Calu3 (cell line): ENCODE data around the gene CCPG1. TPM values are rescaled to one million over a fixed set of nuclear protein-coding genes. Genes with fewer than 3 reads are reported as not detected.
A peak's percentile ranks its signal among the peaks of the same experiment; 100 is the strongest.

Experiments used
- BruUV-seq: library from RNA; stranded (reverse); fragments of 400-500 nt; replicated peaks from 2 replicates; lab custom pipeline; 2021; lab: Mats Ljungman, UMichigan
- CTCF ChIA-PET: fragments of 300-600 bp; sonication (Branson Sonifier 250); formaldehyde crosslinking; loops from one replicate; lab custom pipeline; 2022; ENCODE audit warnings: antibody characterized with exemption; lab: Charles Lee
- DNase-seq: peaks from one replicate; pipeline ENCODE4 v3.0.0; 2022
- H3K27ac Mint-ChIP-seq: one replicate; pipeline ENCODE4 v1.8.0; 2022; ENCODE audit warnings: mixed read lengths; ENCODE audit not compliant: unreplicated experiment
- H3K27me3 Mint-ChIP-seq: one replicate; pipeline ENCODE4 v1.8.0; 2022; ENCODE audit warnings: mixed read lengths; ENCODE audit not compliant: unreplicated experiment
- H3K36me3 Mint-ChIP-seq: one replicate; pipeline ENCODE4 v1.8.0; 2022; ENCODE audit warnings: mild to moderate bottlenecking, moderate library complexity, mixed read lengths; ENCODE audit not compliant: insufficient read depth, unreplicated experiment
- H3K4me1 Mint-ChIP-seq: one replicate; pipeline ENCODE4 v1.8.0; 2022; ENCODE audit warnings: mild to moderate bottlenecking, low read depth, mixed read lengths; ENCODE audit not compliant: unreplicated experiment
- H3K4me3 Mint-ChIP-seq: one replicate; pipeline ENCODE4 v1.8.0; 2022; ENCODE audit warnings: mild to moderate bottlenecking, low read depth, moderate library complexity, mixed read lengths; ENCODE audit not compliant: unreplicated experiment
- H3K9me3 Mint-ChIP-seq: one replicate; pipeline ENCODE4 v1.8.0; 2022; ENCODE audit warnings: low read depth, mixed read lengths; ENCODE audit not compliant: unreplicated experiment
- intact Hi-C: fragments of 100-400 bp; cut with micrococcal nuclease; formaldehyde crosslinking; loops from one replicate; pipeline ENCODE4 v1.10.0; 2022; ENCODE audit not compliant: unreplicated experiment
- total RNA-seq: library from RNA; stranded (reverse); gene quantifications from 2 replicates; pipeline ENCODE4 v1.2.3, GENCODE V29; 2022
- TF ChIP-seq, protein P1 (sequence below): fragments of 200-600 bp; IDR thresholded peaks from one replicate; pipeline ENCODE4 v1.8.0; 2022; ENCODE audit warnings: antibody characterized with exemption; ENCODE audit not compliant: unreplicated experiment

Gene CCPG1
- total RNA-seq, 1 experiment from 2014 or later: 54.5 TPM

DNA sequence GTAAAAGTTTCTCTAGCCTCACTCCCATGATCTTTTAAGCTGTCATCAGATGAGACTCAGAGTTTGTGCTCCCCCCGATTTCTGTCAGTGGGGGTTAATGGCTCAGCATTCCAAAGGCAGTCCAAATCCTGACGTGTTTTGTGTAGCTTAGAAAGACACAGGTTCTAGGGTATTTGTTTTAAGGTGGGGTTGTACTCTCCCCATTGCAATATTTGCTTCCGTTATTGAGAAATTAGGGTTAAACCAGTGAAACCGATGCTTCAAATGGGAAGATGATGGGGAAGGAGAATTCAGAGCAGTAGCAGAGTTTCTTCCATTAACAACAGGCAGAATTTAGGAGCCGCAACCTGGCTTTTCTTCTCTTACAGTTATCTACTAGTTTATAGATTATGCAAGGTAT is 85.7 kb downstream of the CCPG1 start:
- Mint-ChIP-seq H3K27ac (no peak overlapping the region), H3K9me3 (no peaks in the 10 kb centered on the region), H3K4me1 (peaks cover 5% of the 10 kb centered on the region), H3K36me3 (peaks cover 17% of the 10 kb centered on the region), H3K4me3 (no peak overlapping the region), H3K27me3 (no peaks in the 10 kb centered on the region)
- no TSS peak for BruUV-seq
- no peak for DNase-seq
- CTCF ChIA-PET: no interaction called here
- intact Hi-C loops: no loop called here
- TF ChIP-seq, protein P1, sequence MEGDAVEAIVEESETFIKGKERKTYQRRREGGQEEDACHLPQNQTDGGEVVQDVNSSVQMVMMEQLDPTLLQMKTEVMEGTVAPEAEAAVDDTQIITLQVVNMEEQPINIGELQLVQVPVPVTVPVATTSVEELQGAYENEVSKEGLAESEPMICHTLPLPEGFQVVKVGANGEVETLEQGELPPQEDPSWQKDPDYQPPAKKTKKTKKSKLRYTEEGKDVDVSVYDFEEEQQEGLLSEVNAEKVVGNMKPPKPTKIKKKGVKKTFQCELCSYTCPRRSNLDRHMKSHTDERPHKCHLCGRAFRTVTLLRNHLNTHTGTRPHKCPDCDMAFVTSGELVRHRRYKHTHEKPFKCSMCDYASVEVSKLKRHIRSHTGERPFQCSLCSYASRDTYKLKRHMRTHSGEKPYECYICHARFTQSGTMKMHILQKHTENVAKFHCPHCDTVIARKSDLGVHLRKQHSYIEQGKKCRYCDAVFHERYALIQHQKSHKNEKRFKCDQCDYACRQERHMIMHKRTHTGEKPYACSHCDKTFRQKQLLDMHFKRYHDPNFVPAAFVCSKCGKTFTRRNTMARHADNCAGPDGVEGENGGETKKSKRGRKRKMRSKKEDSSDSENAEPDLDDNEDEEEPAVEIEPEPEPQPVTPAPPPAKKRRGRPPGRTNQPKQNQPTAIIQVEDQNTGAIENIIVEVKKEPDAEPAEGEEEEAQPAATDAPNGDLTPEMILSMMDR: no peak

DNA sequence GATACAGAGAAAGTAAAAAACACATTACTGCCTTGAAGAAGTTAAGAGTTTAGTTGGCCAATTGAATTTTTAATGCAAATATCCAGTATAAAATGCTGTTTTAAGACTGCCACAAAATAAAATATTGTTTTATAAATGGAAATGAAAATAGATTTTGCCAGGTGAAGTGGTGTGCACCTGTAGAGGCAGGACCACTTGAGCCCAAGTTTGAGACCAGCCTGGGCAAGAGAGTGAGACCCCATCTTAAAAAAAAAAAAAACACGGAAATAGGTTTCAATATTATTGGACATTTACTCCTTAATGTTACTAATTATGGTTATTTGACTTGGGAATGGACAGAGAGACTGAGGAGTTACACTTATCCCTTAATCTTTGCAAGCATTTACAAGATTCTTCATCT is 87.2 kb downstream of the CCPG1 start:
- CTCF ChIA-PET: no interaction called here
- Mint-ChIP-seq H3K9me3 (no peaks in the 10 kb centered on the region), H3K27me3 (no peaks in the 10 kb centered on the region), H3K36me3 (peaks cover 25% of the 10 kb centered on the region), H3K4me3 (no peak overlapping the region), H3K4me1 (peaks cover 17% of the 10 kb centered on the region), H3K27ac (no peak overlapping the region)
- intact Hi-C loops: no loop called here
- BruUV-seq: no TSS peak
- DNase-seq: no peak
- TF ChIP-seq, protein P1: no peak

DNA sequence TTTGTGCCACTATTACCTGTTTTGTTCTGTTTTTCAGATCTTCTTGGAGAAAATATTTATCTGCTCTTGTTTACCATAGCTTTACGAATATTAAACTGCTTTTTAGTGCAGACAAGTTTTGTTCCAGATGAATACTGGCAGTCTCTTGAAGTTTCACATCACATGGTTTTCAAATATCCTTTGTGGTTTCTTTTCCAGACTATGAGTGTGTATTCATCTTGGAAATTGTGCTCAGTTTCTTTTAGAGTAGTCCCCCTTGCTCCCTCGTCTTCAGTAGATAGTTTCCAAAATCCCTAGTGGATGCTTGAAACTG is 88.0 kb downstream of the CCPG1 start:
- Mint-ChIP-seq H3K27ac (no peak overlapping the region), H3K27me3 (no peaks in the 10 kb centered on the region), H3K9me3 (no peaks in the 10 kb centered on the region), H3K4me3 (peak overlapping the region; percentile 98), H3K4me1 (peaks cover 17% of the 10 kb centered on the region), H3K36me3 (peaks cover 25% of the 10 kb centered on the region)
- TF ChIP-seq, protein P1: no peak
- intact Hi-C loops: no loop called here
- no peak for DNase-seq
- BruUV-seq: no TSS peak
- CTCF ChIA-PET: interaction anchor here (2.3 kb wide), 1 partner anchor 88 kb away, joined by 14 read pairs; the partner anchor contains the start of genes CCPG1 and PIERCE2

DNA sequence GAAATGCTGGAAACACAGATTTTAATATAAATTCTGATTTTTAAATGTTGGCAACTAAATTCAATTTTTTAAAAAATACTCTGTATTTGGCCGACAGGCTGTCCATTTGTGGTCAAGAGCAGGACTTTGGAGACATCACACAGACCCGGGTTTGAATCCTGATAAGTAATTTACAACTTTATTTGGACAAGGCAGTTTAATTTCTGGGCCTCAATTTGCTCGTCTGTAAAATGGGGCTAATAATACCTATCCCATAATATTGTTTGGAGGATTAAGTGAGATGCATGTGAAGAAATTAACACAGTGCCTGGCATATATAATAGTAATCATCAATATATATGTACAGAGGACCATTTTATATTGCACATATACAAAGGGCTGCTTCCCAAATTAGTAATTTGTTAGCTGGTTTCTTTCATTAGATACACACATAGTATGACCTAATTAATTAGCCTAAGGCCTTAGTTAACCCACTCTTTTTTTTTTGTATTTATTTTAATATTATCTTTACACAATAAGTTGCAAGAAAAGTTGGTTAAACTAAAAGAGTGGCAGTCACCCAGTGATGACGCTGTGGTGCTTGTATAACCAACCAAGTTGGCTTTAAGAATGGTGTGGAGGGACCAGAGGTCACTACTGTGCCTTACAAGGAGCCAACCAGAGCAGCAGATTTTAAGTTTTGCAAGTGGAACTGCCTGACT is 88.5 kb downstream of the CCPG1 start:
- peaks cover 17% of the 10 kb centered on the region for H3K4me1 Mint-ChIP-seq
- intact Hi-C loops: loop anchor here (2.0 kb wide), 1 partner anchor 115 kb away; no protein-coding TSS in a partner anchor
- H3K36me3 Mint-ChIP-seq: peaks cover 25% of the 10 kb centered on the region
- CTCF ChIA-PET: interaction anchor here (0.9 to 2.3 kb wide), 6 partner anchors 8 to 140 kb away, joined by 3 to 14 read pairs (median 4); partner anchors contain the start of genes CCPG1 and PIERCE2
- no peaks in the 10 kb centered on the region for H3K9me3 Mint-ChIP-seq
- H3K27ac Mint-ChIP-seq: peak overlapping the region; percentile 99
- no peak for DNase-seq
- BruUV-seq: TSS peak; percentile 72
- TF ChIP-seq, protein P1: no peak
- H3K27me3 Mint-ChIP-seq: no peaks in the 10 kb centered on the region
- peak overlapping the region; percentile 98 for H3K4me3 Mint-ChIP-seq
